A673 (cell line): Measurements from ENCODE around the gene SLITRK3. TPM values are rescaled to one million over a fixed set of nuclear protein-coding genes. Genes with fewer than 3 reads are reported as not detected.

ENCODE experiments used
- BruUV-seq: library from RNA; stranded (reverse); fragments of 400-500 nt; replicated peaks from 2 replicates; lab custom pipeline; 2021; lab: Mats Ljungman, UMichigan
- CTCF ChIA-PET: fragments of 300-600 bp; sonication (Branson Sonifier 250); formaldehyde crosslinking; loops from one replicate; lab custom pipeline; 2022; ENCODE audit warnings: antibody characterized with exemption; lab: Charles Lee
- POLR2A ChIA-PET: fragments of 300-600 bp; sonication (Branson Sonifier 250); formaldehyde crosslinking; loops from one replicate; lab custom pipeline; 2022; ENCODE audit warnings: antibody characterized with exemption; ENCODE audit not compliant: low non-redundant PET; lab: Charles Lee
- DNase-seq: peaks from one replicate; pipeline ENCODE4 v3.0.0-alpha.2; 2015; ENCODE audit warnings: low spot score
- H3K27ac ChIP-seq: fragments of 200-600 bp; sonication (generic); 2 replicates; pipeline ENCODE4 v1.5.1; 2016; ENCODE audit warnings: mixed run types, low read depth, mild to moderate bottlenecking, mixed read lengths, antibody characterized with exemption, low read length; ENCODE audit not compliant: poor library complexity, severe bottlenecking
- H3K27me3 ChIP-seq: fragments of 200-600 bp; sonication (generic); replicated peaks from 2 replicates; pipeline ENCODE4 v1.6.1; 2017; ENCODE audit warnings: mixed run types, low read depth, mild to moderate bottlenecking, mixed read lengths, antibody characterized with exemption, low read length; ENCODE audit not compliant: insufficient read depth, poor library complexity
- H3K36me3 ChIP-seq: fragments of 200-600 bp; sonication (generic); 2 replicates; pipeline ENCODE4 v1.6.1; 2016; ENCODE audit warnings: mixed run types, mild to moderate bottlenecking, mixed read lengths, antibody characterized with exemption, low read length; ENCODE audit not compliant: insufficient read depth, poor library complexity, severe bottlenecking
- H3K4me1 ChIP-seq: fragments of 200-600 bp; sonication (generic); 2 replicates; pipeline ENCODE4 v1.6.1; 2017; ENCODE audit warnings: mixed run types, mild to moderate bottlenecking, mixed read lengths, antibody characterized with exemption, low read length; ENCODE audit not compliant: insufficient read depth, poor library complexity, severe bottlenecking
- H3K4me3 ChIP-seq: fragments of 200-600 bp; sonication (generic); 2 replicates; pipeline ENCODE4 v1.5.1; 2016; ENCODE audit warnings: low read depth, mixed run types, mild to moderate bottlenecking, mixed read lengths, low read length; ENCODE audit not compliant: poor library complexity, severe bottlenecking
- H3K9me3 ChIP-seq: fragments of 200-600 bp; sonication (generic); 2 replicates; pipeline ENCODE4 v1.6.1; 2016; ENCODE audit warnings: mixed run types, low read depth, mild to moderate bottlenecking, mixed read lengths, antibody characterized with exemption, low read length; ENCODE audit not compliant: poor library complexity, severe bottlenecking
- CTCF ChIP-seq: fragments of 300-800, 200-600 bp; sonication (generic); conservative IDR thresholded peaks from 2 replicates; pipeline ENCODE4 v1.5.1; 2017; ENCODE audit warnings: low read depth, mild to moderate bottlenecking, antibody characterized with exemption, low read length, moderate library complexity, mixed read lengths
- EZH2 ChIP-seq: fragments of 200-600 bp; sonication (generic); IDR thresholded peaks from 2 replicates; pipeline ENCODE4 v1.6.1; 2017; ENCODE audit warnings: borderline replicate concordance, low read depth, mild to moderate bottlenecking, mixed read lengths, antibody characterized with exemption, low read length; ENCODE audit not compliant: poor library complexity, severe bottlenecking
- intact Hi-C: fragments of 100-400 bp; cut with micrococcal nuclease; formaldehyde crosslinking; loops from one replicate; pipeline ENCODE4 v1.10.0; 2022; ENCODE audit not compliant: unreplicated experiment
- total RNA-seq: library from RNA; stranded (reverse); gene quantifications from 2 replicates; pipeline ENCODE4 v1.2.3, GENCODE V29; 2021

SLITRK3 gene
- total RNA-seq, 1 experiment from 2014 or later: 5.2 TPM

GRCh38 chr3:165211721-165212120 is 15.5 kb upstream of the SLITRK3 start:
- Histone ChIP-seq H3K9me3 (no peaks in the 10 kb centered on the region), H3K4me1 (no peaks in the 10 kb centered on the region), H3K4me3 (no peak overlapping the region), H3K36me3 (no peaks in the 10 kb centered on the region), H3K27me3 (no peaks in the 10 kb centered on the region), H3K27ac (no peak overlapping the region)
- TF ChIP-seq CTCF (no peak), EZH2 (no peak)
- ChIA-PET CTCF (no interaction called here), POLR2A (no interaction called here)
- BruUV-seq: no TSS peak
- no peak for DNase-seq
- intact Hi-C loops: no loop called here

GRCh38 chr3:165210727-165211126 is 14.5 kb upstream of the SLITRK3 start:
- no TSS peak for BruUV-seq
- no peaks in the 10 kb centered on the region for H3K4me1 ChIP-seq
- TF ChIP-seq EZH2: no peak
- ChIA-PET POLR2A (no interaction called here), CTCF (no interaction called here)
- no peak overlapping the region for H3K27ac ChIP-seq
- DNase-seq: no peak
- no peaks in the 10 kb centered on the region for H3K9me3 ChIP-seq
- no peaks in the 10 kb centered on the region for H3K36me3 ChIP-seq
- intact Hi-C loops: no loop called here
- H3K27me3 ChIP-seq: no peaks in the 10 kb centered on the region
- no peak overlapping the region for H3K4me3 ChIP-seq

GRCh38 chr3:165210132-165210531 is 13.9 kb upstream of the SLITRK3 start:
- Histone ChIP-seq H3K9me3 (no peaks in the 10 kb centered on the region), H3K27ac (no peak overlapping the region), H3K36me3 (no peaks in the 10 kb centered on the region), H3K4me3 (no peak overlapping the region), H3K27me3 (no peaks in the 10 kb centered on the region), H3K4me1 (no peaks in the 10 kb centered on the region)
- CTCF ChIA-PET: no interaction called here
- BruUV-seq: no TSS peak
- POLR2A ChIA-PET: no interaction called here
- TF ChIP-seq EZH2 (no peak), CTCF (peak; percentile 55)
- DNase-seq: peak; percentile 36
- intact Hi-C loops: no loop called here
